OCI-M1 (cell line): ENCODE measurements around the gene HMCN1.
A peak's percentile ranks its signal among the peaks of the same experiment; 100 is the strongest.

Experiments
- DNase-seq: peaks from one replicate; lab custom pipeline; 2025; lab: John Stamatoyannopoulos, UW

Gene HMCN1

GRCh38 chr1:185912504-185912903 lies 178.3 kb downstream of the HMCN1 start:
- DNase-seq, result no peak

GRCh38 chr1:185914089-185914488 lies 179.9 kb downstream of the HMCN1 start:
- DNase-seq, result no peak

GRCh38 chr1:185916861-185917260 lies 182.7 kb downstream of the HMCN1 start:
- no peak for DNase-seq

GRCh38 chr1:185917646-185918045 lies 183.5 kb downstream of the HMCN1 start:
- peak; percentile 74 for DNase-seq

- no peak for DNase-seq
Measured at GRCh38 chr1:185920602-185921001, 186.4 kb downstream of the HMCN1 start.

GRCh38 chr1:185921636-185922035 lies 187.4 kb downstream of the HMCN1 start:
- no peak for DNase-seq

GRCh38 chr1:185926588-185926987 lies 192.4 kb downstream of the HMCN1 start:
- no peak for DNase-seq

GRCh38 chr1:185929776-185930175 lies 195.6 kb downstream of the HMCN1 start:
- no peak for DNase-seq

GRCh38 chr1:185931438-185931837 lies 197.2 kb downstream of the HMCN1 start:
- DNase-seq, result no peak

- no peak for DNase-seq
Measured at GRCh38 chr1:185933580-185933979, 199.4 kb downstream of the HMCN1 start.

GRCh38 chr1:185934476-185935189 lies 200.4 kb downstream of the HMCN1 start:
- DNase-seq, result peak; percentile 49

- DNase-seq, result no peak
Measured at GRCh38 chr1:185935360-185935759, 201.2 kb downstream of the HMCN1 start.

- DNase-seq, result no peak
Measured at GRCh38 chr1:185936641-185937040, 202.4 kb downstream of the HMCN1 start.

- no peak for DNase-seq
Measured at GRCh38 chr1:185938396-185938795, 204.2 kb downstream of the HMCN1 start.

GRCh38 chr1:185939142-185939541 lies 205.0 kb downstream of the HMCN1 start:
- no peak for DNase-seq

- no peak for DNase-seq
Measured at GRCh38 chr1:185942961-185943360, 208.8 kb downstream of the HMCN1 start.

- DNase-seq, result no peak
Measured at GRCh38 chr1:185956881-185957280, 222.7 kb downstream of the HMCN1 start.

- DNase-seq, result no peak
Measured at GRCh38 chr1:185957441-185958363, 223.5 kb downstream of the HMCN1 start.

- no peak for DNase-seq
Measured at GRCh38 chr1:185960422-185961321, 226.5 kb downstream of the HMCN1 start.

GRCh38 chr1:185961664-185962063 lies 227.5 kb downstream of the HMCN1 start:
- no peak for DNase-seq

GRCh38 chr1:185964946-185965345 lies 230.8 kb downstream of the HMCN1 start:
- no peak for DNase-seq

- DNase-seq, result no peak
Measured at GRCh38 chr1:185965870-185966269, 231.7 kb downstream of the HMCN1 start.
